ENCODE measurements around the gene KAT6B. TPM values are rescaled to one million over a fixed set of nuclear protein-coding genes. Genes with fewer than 3 reads are reported as not detected.

The KAT6B gene
- total and polyA plus RNA-seq, 2 experiments from 2014 or later: 15.8 to 36.2 TPM

GRCh38 chr10:75048669-75049098 is 222.3 kb downstream of the KAT6B start:
- no peak overlapping the region for H2AFZ ChIP-seq

GRCh38 chr10:75049316-75050148 is 223.1 kb downstream of the KAT6B start:
- DNase-seq (ENCODE audit: low spot score): no peak
- H3K9me2 ChIP-seq (replicated peaks; ENCODE audit: insufficient read depth): no peaks in the 10 kb centered on the region
- H3K27me3 ChIP-seq: no peaks in the 10 kb centered on the region
- H3K27ac ChIP-seq: peak overlapping the region; percentile 61
- no peaks in the 10 kb centered on the region for H4K20me1 ChIP-seq (ENCODE audit: insufficient read depth, poor library complexity, severe bottlenecking)
- no peaks in the 10 kb centered on the region for H3K79me2 ChIP-seq
- H3K4me3 ChIP-seq: no peak overlapping the region
- no peak for TF ChIP-seq EZH2phosphoT487 (IDR thresholded peaks at IDR 0.05; ENCODE audit: low read depth, severe bottlenecking, unreplicated experiment)
- no peak for TF ChIP-seq CTCF (IDR thresholded peaks at IDR 0.05; ENCODE audit: poor library complexity)
- TF ChIP-seq EZH2 (IDR thresholded peaks at IDR 0.05; ENCODE audit: borderline replicate concordance): no peak
- H3K9me3 ChIP-seq (ENCODE audit: low read depth): no peaks in the 10 kb centered on the region
- H3K4me2 ChIP-seq: no peak overlapping the region
- no peaks in the 10 kb centered on the region for H3K36me3 ChIP-seq (replicated peaks; ENCODE audit: insufficient read depth, low read depth)
- H3K4me1 ChIP-seq (ENCODE audit: insufficient read depth): peaks cover 16% of the 10 kb centered on the region
- 66% methylated on average over 19 of the region's 19 CpGs for WGBS (ENCODE audit: low lambda C conversion rate, missing lambda C conversion rate)
- H2AFZ ChIP-seq: no peak overlapping the region

More at GRCh38 chr10:75048669-75049098, 222.3 kb downstream of the KAT6B start:
- peak; percentile 47 for DNase-seq (ENCODE audit: low spot score)
- H3K9me3 ChIP-seq (ENCODE audit: low read depth): no peaks in the 10 kb centered on the region
- H3K4me3 ChIP-seq: no peak overlapping the region
- TF ChIP-seq CTCF (IDR thresholded peaks at IDR 0.05; ENCODE audit: poor library complexity) (no peak), EZH2 (IDR thresholded peaks at IDR 0.05; ENCODE audit: borderline replicate concordance) (no peak), EZH2phosphoT487 (IDR thresholded peaks at IDR 0.05; ENCODE audit: low read depth, severe bottlenecking, unreplicated experiment) (no peak)
- H4K20me1 ChIP-seq (ENCODE audit: insufficient read depth, poor library complexity, severe bottlenecking): no peaks in the 10 kb centered on the region
- H3K4me2 ChIP-seq: no peak overlapping the region
- H3K4me1 ChIP-seq (ENCODE audit: insufficient read depth): peaks cover 16% of the 10 kb centered on the region
- H3K27ac ChIP-seq: peak overlapping the region; percentile 61
- no peaks in the 10 kb centered on the region for H3K9me2 ChIP-seq (replicated peaks; ENCODE audit: insufficient read depth)
- WGBS (ENCODE audit: low lambda C conversion rate, missing lambda C conversion rate): 70% methylated on average over 9 of the region's 9 CpGs
- H3K27me3 ChIP-seq: no peaks in the 10 kb centered on the region
- H3K79me2 ChIP-seq: no peaks in the 10 kb centered on the region
- H3K36me3 ChIP-seq (replicated peaks; ENCODE audit: insufficient read depth, low read depth): no peaks in the 10 kb centered on the region

GRCh38 chr10:75050149-75050919 is 223.9 kb downstream of the KAT6B start:
- Histone ChIP-seq H3K36me3 (replicated peaks; ENCODE audit: insufficient read depth, low read depth) (no peaks in the 10 kb centered on the region), H3K4me3 (no peak overlapping the region), H3K27ac (no peak overlapping the region), H3K4me1 (ENCODE audit: insufficient read depth) (peaks cover 16% of the 10 kb centered on the region), H3K79me2 (no peaks in the 10 kb centered on the region), H3K4me2 (no peak overlapping the region), H4K20me1 (ENCODE audit: insufficient read depth, poor library complexity, severe bottlenecking) (no peaks in the 10 kb centered on the region), H3K27me3 (no peaks in the 10 kb centered on the region), H3K9me2 (replicated peaks; ENCODE audit: insufficient read depth) (no peaks in the 10 kb centered on the region), H2AFZ (no peak overlapping the region), H3K9me3 (ENCODE audit: low read depth) (no peaks in the 10 kb centered on the region)
- 87% methylated on average over 14 of the region's 14 CpGs for WGBS (ENCODE audit: low lambda C conversion rate, missing lambda C conversion rate)
- no peak for DNase-seq (ENCODE audit: low spot score)
- TF ChIP-seq EZH2 (IDR thresholded peaks at IDR 0.05; ENCODE audit: borderline replicate concordance) (no peak), EZH2phosphoT487 (IDR thresholded peaks at IDR 0.05; ENCODE audit: low read depth, severe bottlenecking, unreplicated experiment) (no peak), CTCF (IDR thresholded peaks at IDR 0.05; ENCODE audit: poor library complexity) (no peak)

Measured in hepatocyte (in vitro differentiated cells).